Measurements from ENCODE around the gene HDAC4. TPM values are rescaled to one million over a fixed set of nuclear protein-coding genes. Genes with fewer than 3 reads are reported as not detected.

HDAC4 gene
- total and polyA plus RNA-seq, 2 of the 8 experiments (the other 6 are each of a cell fraction or from before 2014, with no cell fraction given), result 15.4 to 31.5 TPM

- FAIRE-seq, result no peak
- no peak overlapping the region for H3K4ac ChIP-seq (replicated peaks; ENCODE audit: insufficient read length, low read depth, low read length)
- TF ChIP-seq GTF2F1 (IDR thresholded peaks at IDR 0.05; ENCODE audit: borderline replicate concordance, low read depth, low read length) (no peak), EP300 (IDR thresholded peaks at IDR 0.05; ENCODE audit: borderline replicate concordance in 1 of 2, low read depth in 2 of 2, low read length in 2 of 2) (no peak), RNF2 (IDR thresholded peaks at IDR 0.05; ENCODE audit: borderline replicate concordance, low read depth, low read length, missing control alignments, poor library complexity, severe bottlenecking) (no peak), CHD2 (IDR thresholded peaks at IDR 0.05; ENCODE audit: low read length) (no peak), SIN3A (conservative IDR thresholded peaks at IDR 0.05 in 1 of 2, IDR thresholded peaks at IDR 0.05 in 1 of 2; ENCODE audit: low read depth in 1 of 2, low read length in 2 of 2) (no peak), POLR2A (IDR thresholded peaks at IDR 0.05; ENCODE audit: control extremely low read depth in 1 of 2, low read depth in 2 of 2, low read length in 2 of 2) (no peak), EZH2 (IDR thresholded peaks at IDR 0.05; ENCODE audit: low read depth, low read length, severe bottlenecking) (no peak), HDAC6 (IDR thresholded peaks at IDR 0.05; ENCODE audit: low read depth, low read length) (no peak), SAP30 (IDR thresholded peaks at IDR 0.05; ENCODE audit: insufficient read depth, insufficient replicate concordance, low read length) (no peak)
- TF ChIP-seq, protein P1, sequence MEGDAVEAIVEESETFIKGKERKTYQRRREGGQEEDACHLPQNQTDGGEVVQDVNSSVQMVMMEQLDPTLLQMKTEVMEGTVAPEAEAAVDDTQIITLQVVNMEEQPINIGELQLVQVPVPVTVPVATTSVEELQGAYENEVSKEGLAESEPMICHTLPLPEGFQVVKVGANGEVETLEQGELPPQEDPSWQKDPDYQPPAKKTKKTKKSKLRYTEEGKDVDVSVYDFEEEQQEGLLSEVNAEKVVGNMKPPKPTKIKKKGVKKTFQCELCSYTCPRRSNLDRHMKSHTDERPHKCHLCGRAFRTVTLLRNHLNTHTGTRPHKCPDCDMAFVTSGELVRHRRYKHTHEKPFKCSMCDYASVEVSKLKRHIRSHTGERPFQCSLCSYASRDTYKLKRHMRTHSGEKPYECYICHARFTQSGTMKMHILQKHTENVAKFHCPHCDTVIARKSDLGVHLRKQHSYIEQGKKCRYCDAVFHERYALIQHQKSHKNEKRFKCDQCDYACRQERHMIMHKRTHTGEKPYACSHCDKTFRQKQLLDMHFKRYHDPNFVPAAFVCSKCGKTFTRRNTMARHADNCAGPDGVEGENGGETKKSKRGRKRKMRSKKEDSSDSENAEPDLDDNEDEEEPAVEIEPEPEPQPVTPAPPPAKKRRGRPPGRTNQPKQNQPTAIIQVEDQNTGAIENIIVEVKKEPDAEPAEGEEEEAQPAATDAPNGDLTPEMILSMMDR (IDR thresholded peaks at IDR 0.05; ENCODE audit: control extremely low read depth in 1 of 3, insufficient read depth in 1 of 3, low read depth in 1 of 3, low read length in 3 of 3), result no peak
These were observed 69.3 kb downstream of the HDAC4 start for GRCh38 chr2:239331560-239331959.

More at GRCh38 chr2:239331560-239331959, 69.3 kb downstream of the HDAC4 start:
- no peak overlapping the region; the same call in 1 of the 2 replicates for H2BK5ac ChIP-seq (ENCODE audit: low read depth, low read length)
- POLR2A ChIA-PET (ENCODE audit: partially characterized antibody), result interaction anchor here (1.4 kb wide), 1 partner anchor 40 kb away, joined by 3 read pairs; no protein-coding TSS in a partner anchor
- H3K79me1 ChIP-seq (ENCODE audit: low read depth, low read length), result peaks cover 4% of the 10 kb centered on the region; the same call in 1 of the 2 replicates
- no peak overlapping the region for H3K14ac ChIP-seq (ENCODE audit: insufficient read length)
- no peak overlapping the region for H2AFZ ChIP-seq (ENCODE audit: low read length)
- H2BK15ac ChIP-seq (ENCODE audit: low read length), result no peak overlapping the region
- no peak overlapping the region for H4K5ac ChIP-seq (ENCODE audit: insufficient read length, low read depth, low read length)
- H3K23me2 ChIP-seq (ENCODE audit: low read depth, low read length), result no peaks in the 10 kb centered on the region
- H3K9ac ChIP-seq (replicated peaks in 1 of 4; ENCODE audit: extremely low read depth in 1 of 4, low read depth in 3 of 4, low read length in 3 of 4), result no peak overlapping the region
- no peak overlapping the region for H3K27ac ChIP-seq (ENCODE audit: low read depth, low read length)
- H2BK120ac ChIP-seq (replicated peaks; ENCODE audit: low read depth, low read length), result no peak overlapping the region
- H3K27me3 ChIP-seq (replicated peaks in 1 of 4; ENCODE audit: control insufficient read depth in 3 of 4, extremely low read depth in 1 of 4, insufficient read depth in 3 of 4, low read length in 3 of 4), result no peaks in the 10 kb centered on the region
- no peak overlapping the region for H3K4me3 ChIP-seq (ENCODE audit: extremely low read depth in 1 of 4, insufficient read depth in 2 of 4, low read depth in 3 of 4, low read length in 4 of 4)
- no peak overlapping the region for H3K56ac ChIP-seq (replicated peaks; ENCODE audit: insufficient read length, low read depth, low read length)
- H3K18ac ChIP-seq (ENCODE audit: extremely low read depth, low read length), result no peak overlapping the region
- WGBS, 2 experiments (ENCODE audit: extremely low coverage in 1 of 2, insufficient coverage in 1 of 2, insufficient read length in 1 of 2, insufficient replicate concordance in 2 of 2, low coverage in 1 of 2, low lambda C conversion rate in 2 of 2, missing lambda C conversion rate in 1 of 2), result 92% methylated on average over 15 of the region's 24 CpGs; no CpG with 5 or more reads in 1 of the 2 experiments
- CTCF ChIA-PET (ENCODE audit: partially characterized antibody), result interaction anchor here (0.6 to 1.1 kb wide), 2 partner anchors 10 to 14 kb away, joined by 3 read pairs; no protein-coding TSS in a partner anchor
- no peak overlapping the region for H2AK5ac ChIP-seq (ENCODE audit: low read depth, low read length)
- H4K20me1 ChIP-seq (replicated peaks in 1 of 2; ENCODE audit: control insufficient read depth in 1 of 2, insufficient read depth in 2 of 2, low read length in 2 of 2), result peaks cover 9 to 10% of the 10 kb centered on the region in 2 experiments
- peak overlapping the region; percentile 31; the same call in 1 of the 2 replicates for H4K8ac ChIP-seq (ENCODE audit: extremely low read depth, insufficient read depth, low read length)
- no peaks in the 10 kb centered on the region for H3K36me3 ChIP-seq (ENCODE audit: control insufficient read depth in 2 of 4, insufficient read depth in 4 of 4, low read length in 3 of 4)
- H4K91ac ChIP-seq (replicated peaks; ENCODE audit: insufficient read length, low read length), result no peak overlapping the region
- peaks cover 0 to 13% (median 5%) of the 10 kb centered on the region in 4 experiments; a peak in 4 of 7 replicates for H3K4me1 ChIP-seq (replicated peaks in 1 of 4; ENCODE audit: control insufficient read depth in 3 of 4, insufficient read depth in 4 of 4, low read length in 3 of 4)
- no peak overlapping the region for H2BK20ac ChIP-seq (ENCODE audit: low read length)
- H3K23ac ChIP-seq (ENCODE audit: insufficient read length), result no peak overlapping the region
- peaks cover 0 to 85% of the 10 kb centered on the region in 2 experiments; a peak in 3 of 4 replicates for H3K79me2 ChIP-seq (ENCODE audit: control insufficient read depth in 1 of 2, insufficient read depth in 2 of 2, low read length in 2 of 2)
- H3K4me2 ChIP-seq (ENCODE audit: insufficient read depth in 1 of 2, low read depth in 2 of 2, low read length in 2 of 2), result no peak overlapping the region
- no peaks in the 10 kb centered on the region for H3K9me3 ChIP-seq (ENCODE audit: insufficient read depth in 2 of 2, low read depth in 1 of 2, low read length in 1 of 2)
- no peak overlapping the region for H2BK12ac ChIP-seq (ENCODE audit: low read depth, low read length)
- DNase-seq (ENCODE audit: low read depth in 1 of 2, low spot score in 2 of 2), result peak in 1 of 2 experiments; percentile 45

Data from H1 (cell line).